ENCODE measurements around the gene SRMS. TPM values are rescaled to one million over a fixed set of nuclear protein-coding genes. Genes with fewer than 3 reads are reported as not detected.
A peak's percentile ranks its signal among the peaks of the same experiment; 100 is the strongest.

Gene SRMS
- total RNA-seq, 1 donor from 2014 or later = not detected

GRCh38 chr20:63567386-63568169 is 20.0 kb upstream of the SRMS start:
- DNase-seq = peak; percentile 87
- peaks cover 27% of the 10 kb centered on the region for H3K36me3 ChIP-seq
- intact Hi-C loops (cut with DNase I) = no loop called here

GRCh38 chr20:63567136-63567385 is 19.5 kb upstream of the SRMS start:
- ATAC-seq = peak; percentile 10
- peaks cover 27% of the 10 kb centered on the region for H3K36me3 ChIP-seq

More at GRCh38 chr20:63567386-63568169, 20.0 kb upstream of the SRMS start:
- TF ChIP-seq CTCF (IDR thresholded peaks at IDR 0.05) = no peak
- H3K4me1 ChIP-seq = peaks cover 10% of the 10 kb centered on the region
- peak; percentile 64 for ATAC-seq
- H3K27ac ChIP-seq = no peak overlapping the region
- H3K9me3 ChIP-seq = no peaks in the 10 kb centered on the region
- H3K4me3 ChIP-seq = no peak overlapping the region
- no peaks in the 10 kb centered on the region for H3K27me3 ChIP-seq

GRCh38 chr20:63566395-63567135 is 19.0 kb upstream of the SRMS start:
- no peak overlapping the region for H3K4me3 ChIP-seq
- intact Hi-C loops (cut with DNase I) = no loop called here
- H3K27ac ChIP-seq = no peak overlapping the region
- no peaks in the 10 kb centered on the region for H3K27me3 ChIP-seq
- peaks cover 8% of the 10 kb centered on the region for H3K4me1 ChIP-seq
- no peaks in the 10 kb centered on the region for H3K9me3 ChIP-seq
- ATAC-seq (no peak), DNase-seq (no peak)
- TF ChIP-seq CTCF (IDR thresholded peaks at IDR 0.05) = no peak
- H3K36me3 ChIP-seq = peaks cover 32% of the 10 kb centered on the region

More at GRCh38 chr20:63567136-63567385, 19.5 kb upstream of the SRMS start:
- Histone ChIP-seq H3K27me3 (no peaks in the 10 kb centered on the region), H3K4me1 (peaks cover 8% of the 10 kb centered on the region), H3K4me3 (no peak overlapping the region), H3K9me3 (no peaks in the 10 kb centered on the region), H3K27ac (no peak overlapping the region)
- intact Hi-C loops (cut with DNase I) = no loop called here
- no peak for TF ChIP-seq CTCF (IDR thresholded peaks at IDR 0.05)
- no peak for DNase-seq

- H3K9me3 ChIP-seq = no peaks in the 10 kb centered on the region
- no peak for TF ChIP-seq CTCF (IDR thresholded peaks at IDR 0.05)
- intact Hi-C loops (cut with DNase I) = no loop called here
- no peak overlapping the region for H3K4me3 ChIP-seq
- peaks cover 8% of the 10 kb centered on the region for H3K4me1 ChIP-seq
- peaks cover 39% of the 10 kb centered on the region for H3K36me3 ChIP-seq
- H3K27ac ChIP-seq = no peak overlapping the region
- no peak for DNase-seq
- no peaks in the 10 kb centered on the region for H3K27me3 ChIP-seq
- ATAC-seq = no peak
These were observed 18.3 kb upstream of the SRMS start for GRCh38 chr20:63565699-63566335.

GRCh38 chr20:63565021-63565698 is 17.6 kb upstream of the SRMS start:
- Histone ChIP-seq H3K9me3 (no peaks in the 10 kb centered on the region), H3K36me3 (peaks cover 46% of the 10 kb centered on the region), H3K27ac (no peak overlapping the region), H3K4me3 (no peak overlapping the region), H3K27me3 (no peaks in the 10 kb centered on the region), H3K4me1 (peaks cover 8% of the 10 kb centered on the region)
- no peak for DNase-seq
- no peak for ATAC-seq
- intact Hi-C loops (cut with DNase I) = no loop called here
- TF ChIP-seq CTCF (IDR thresholded peaks at IDR 0.05) = no peak
